GM10266 (cell line): ENCODE results near the gene DAAM2.
A peak's percentile ranks its signal among the peaks of the same experiment; 100 is the strongest.

ENCODE experiments used
- DNase-seq: peaks from one replicate; pipeline ENCODE4 v3.0.0; 2012; ENCODE audit errors: extremely low spot score
- TF ChIP-seq, protein P1 (sequence below): IDR thresholded peaks from 2 replicates; pipeline ENCODE4 v1.5.1; 2012; ENCODE audit warnings: mild to moderate bottlenecking, low read depth; ENCODE audit not compliant: control insufficient read depth, insufficient read depth; ENCODE audit errors: missing control alignments

DAAM2 gene

DNA sequence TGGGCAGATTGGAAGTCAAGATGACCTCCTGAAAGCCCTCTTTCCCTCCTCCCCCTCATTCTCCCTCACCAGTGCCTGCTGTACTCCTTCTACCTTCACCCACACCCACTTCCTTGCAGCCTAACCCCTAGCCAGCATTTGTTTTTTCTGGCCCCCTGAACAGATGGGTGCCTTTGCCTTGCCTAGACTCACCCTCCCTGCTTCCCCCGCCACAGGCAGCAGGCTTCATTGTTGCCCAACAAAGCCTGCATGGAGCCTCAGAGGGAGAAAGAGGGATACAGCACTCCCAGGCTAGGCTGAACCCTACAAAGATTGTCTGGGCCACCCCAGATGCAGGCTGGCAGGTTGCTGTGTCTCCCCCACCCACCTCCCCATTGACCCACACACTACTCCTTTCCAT lies 139.4 kb downstream of the DAAM2 start:
- no peak for DNase-seq
- TF ChIP-seq, protein P1, sequence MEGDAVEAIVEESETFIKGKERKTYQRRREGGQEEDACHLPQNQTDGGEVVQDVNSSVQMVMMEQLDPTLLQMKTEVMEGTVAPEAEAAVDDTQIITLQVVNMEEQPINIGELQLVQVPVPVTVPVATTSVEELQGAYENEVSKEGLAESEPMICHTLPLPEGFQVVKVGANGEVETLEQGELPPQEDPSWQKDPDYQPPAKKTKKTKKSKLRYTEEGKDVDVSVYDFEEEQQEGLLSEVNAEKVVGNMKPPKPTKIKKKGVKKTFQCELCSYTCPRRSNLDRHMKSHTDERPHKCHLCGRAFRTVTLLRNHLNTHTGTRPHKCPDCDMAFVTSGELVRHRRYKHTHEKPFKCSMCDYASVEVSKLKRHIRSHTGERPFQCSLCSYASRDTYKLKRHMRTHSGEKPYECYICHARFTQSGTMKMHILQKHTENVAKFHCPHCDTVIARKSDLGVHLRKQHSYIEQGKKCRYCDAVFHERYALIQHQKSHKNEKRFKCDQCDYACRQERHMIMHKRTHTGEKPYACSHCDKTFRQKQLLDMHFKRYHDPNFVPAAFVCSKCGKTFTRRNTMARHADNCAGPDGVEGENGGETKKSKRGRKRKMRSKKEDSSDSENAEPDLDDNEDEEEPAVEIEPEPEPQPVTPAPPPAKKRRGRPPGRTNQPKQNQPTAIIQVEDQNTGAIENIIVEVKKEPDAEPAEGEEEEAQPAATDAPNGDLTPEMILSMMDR: no peak

DNA sequence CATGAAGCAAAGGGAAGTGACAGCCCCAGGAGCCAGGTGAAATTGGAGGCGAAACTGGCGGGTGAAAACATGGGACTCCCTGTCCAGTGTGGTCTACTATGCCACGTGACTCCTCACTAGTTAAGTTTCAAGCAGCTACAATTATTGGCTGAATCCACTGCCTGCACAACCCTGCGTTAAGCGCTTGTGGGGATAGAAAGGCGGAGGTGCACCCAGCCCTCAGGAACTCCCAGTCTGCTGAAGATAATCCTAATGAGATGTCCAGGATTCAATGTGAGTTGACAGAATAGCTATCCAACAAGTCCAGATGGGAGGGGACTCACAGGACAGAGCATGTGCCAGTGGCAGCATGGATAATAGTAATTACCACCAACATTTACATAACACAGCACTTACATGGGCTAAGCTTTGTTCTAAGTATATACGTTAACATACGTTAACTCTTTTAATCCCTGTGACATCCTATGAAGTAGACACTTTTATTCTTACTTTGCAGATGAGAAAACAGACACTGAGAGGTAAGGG lies 140.3 kb downstream of the DAAM2 start:
- DNase-seq: no peak
- TF ChIP-seq, protein P1: no peak

DNA sequence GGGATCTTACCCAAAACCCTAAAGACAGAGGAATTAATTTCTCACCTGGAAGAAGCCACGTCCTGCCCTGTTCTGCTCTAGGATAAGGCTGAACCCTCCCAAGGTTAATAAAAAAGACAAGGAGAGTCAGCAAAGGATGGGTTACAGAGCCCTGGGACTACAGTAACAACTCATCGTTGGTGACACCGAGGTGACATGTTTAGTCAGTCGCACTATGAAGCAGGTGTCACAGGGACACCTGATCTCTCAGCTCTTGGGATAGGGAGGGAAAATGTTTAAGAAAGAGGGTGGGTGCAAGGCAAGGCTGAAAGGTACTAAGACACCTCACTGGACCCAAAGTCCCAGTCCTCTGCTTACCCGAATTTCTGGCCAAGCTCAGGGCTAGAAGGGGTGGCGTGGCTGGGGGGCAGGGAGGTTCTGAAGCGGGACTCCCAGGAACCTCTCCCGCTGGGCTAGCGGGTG lies 141.5 kb downstream of the DAAM2 start:
- no peak for DNase-seq
- TF ChIP-seq, protein P1: no peak

DNA sequence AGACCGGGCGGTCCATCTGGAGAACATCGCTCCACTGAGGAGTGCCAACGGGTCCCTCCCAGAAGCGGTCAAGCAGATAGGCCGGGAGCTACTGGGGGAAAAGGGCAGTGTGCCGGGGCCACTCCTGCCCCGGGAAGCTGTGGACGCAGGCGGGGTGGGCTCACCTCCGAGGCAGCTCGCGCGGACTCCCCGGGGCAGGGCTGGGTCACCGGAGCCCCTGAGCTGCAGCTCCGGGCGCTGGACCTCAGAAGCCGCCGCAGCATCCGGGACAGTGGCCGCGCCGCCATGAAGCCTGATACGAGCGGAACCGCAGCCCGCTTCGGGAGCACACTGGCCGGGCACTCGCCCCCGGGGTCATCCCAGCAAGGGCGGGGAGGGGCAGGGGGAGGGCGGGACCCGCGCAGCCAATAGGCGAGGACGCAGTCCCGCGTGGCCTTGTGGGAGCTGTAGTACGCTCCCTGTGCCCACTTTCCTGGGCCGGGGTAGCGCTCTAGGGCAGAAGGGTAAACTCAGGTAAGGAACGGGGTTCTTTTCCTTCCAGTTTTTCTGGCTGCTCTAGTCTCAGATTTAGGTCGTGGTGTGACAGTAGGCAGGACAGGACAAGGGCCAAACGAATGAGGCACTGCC lies 142.1 kb downstream of the DAAM2 start, which contains the start of gene MOCS1:
TSS of gene MOCS1 (minus strand) at position 332 of the 627 bp plus-strand sequence. CDS start at position 287, 45 bp downstream.
- DNase-seq: peak; percentile 39
- TF ChIP-seq, protein P1: no peak

DNA sequence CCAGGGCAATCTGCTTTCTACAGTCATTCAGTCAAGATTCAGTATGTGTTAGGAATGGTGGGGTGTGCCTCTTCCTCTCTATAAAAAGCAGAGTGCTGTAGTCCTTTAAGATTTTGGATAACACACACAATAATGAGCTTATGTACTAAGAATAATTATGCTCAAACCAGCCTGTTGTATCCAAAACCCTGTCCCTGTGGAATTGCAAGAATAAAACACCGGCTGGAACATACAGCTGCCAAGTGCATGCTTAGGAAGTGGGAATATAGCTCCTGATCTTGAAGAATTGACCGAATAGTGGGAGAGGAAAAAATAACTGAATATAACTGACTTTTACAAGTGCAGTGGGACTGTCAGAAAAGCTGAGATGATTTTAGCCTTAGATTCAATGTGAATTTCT lies 143.1 kb downstream of the DAAM2 start:
- TF ChIP-seq, protein P1: no peak
- no peak for DNase-seq

DNA sequence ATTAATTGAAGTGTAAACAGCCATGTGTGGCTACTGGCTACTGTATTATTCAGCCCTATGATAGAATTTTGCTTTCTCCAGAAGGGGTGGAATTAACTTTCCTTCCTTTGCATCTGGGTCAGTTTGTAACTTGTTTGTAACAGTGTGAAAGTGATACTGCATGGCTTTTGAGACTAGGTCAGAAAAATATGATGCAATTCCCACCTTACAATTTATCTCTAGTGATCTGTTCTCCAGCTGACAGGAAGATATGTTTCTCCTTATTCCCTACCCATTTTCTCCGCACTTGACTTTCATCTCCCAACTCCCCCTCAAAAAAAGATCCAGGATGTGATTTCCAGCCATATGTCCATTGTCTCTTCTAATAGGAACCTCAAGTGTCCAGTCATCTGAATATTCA lies 144.7 kb downstream of the DAAM2 start:
- no peak for DNase-seq
- TF ChIP-seq, protein P1: no peak

DNA sequence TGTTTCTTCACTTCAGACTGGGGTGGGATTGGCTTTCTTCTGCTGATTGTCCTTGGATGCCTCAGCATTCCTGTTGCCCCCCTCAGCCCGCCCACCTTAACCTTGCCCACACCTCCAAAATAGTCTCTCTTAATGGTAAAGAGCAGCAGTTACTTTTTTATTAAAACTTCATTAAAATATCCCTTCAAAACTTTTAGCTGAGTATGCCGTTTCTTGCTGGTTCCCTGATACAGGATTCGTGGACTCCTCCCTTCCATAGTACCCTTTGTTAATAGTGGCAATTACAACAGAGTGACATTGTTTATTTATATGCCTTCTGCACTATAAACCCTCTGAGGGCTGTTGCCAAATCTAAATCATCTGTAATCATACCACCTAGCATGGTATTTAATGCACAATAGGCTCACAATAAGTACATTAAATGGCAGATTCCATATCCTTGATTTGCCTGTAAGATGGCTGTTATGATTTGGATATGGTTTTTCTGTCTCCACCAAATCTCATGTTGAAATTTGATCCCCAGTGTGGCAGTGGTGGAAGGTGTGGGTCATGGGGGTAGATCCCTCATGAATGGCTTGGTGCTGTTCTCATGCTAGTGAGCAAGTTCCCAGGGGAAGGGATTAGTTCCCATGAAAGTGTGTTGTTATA lies 145.6 kb downstream of the DAAM2 start:
- TF ChIP-seq, protein P1: no peak
- DNase-seq: no peak
